Endodermal cell (in vitro differentiated cells): ENCODE data around the gene ADIPOR1. TPM values are rescaled to one million over a fixed set of nuclear protein-coding genes. Genes with fewer than 3 reads are reported as not detected.

ENCODE experiments used
- DNase-seq: peaks from one replicate; pipeline ENCODE4 v3.0.0-alpha.2; 2017
- H3K27ac ChIP-seq: 2 replicates; pipeline ENCODE4 v1.5.1; 2013; ENCODE audit warnings: mild to moderate bottlenecking, low read depth, low read length, moderate library complexity
- H3K27me3 ChIP-seq: 2 replicates; pipeline ENCODE4 v1.6.1; 2013; ENCODE audit warnings: mild to moderate bottlenecking, low read length, moderate library complexity; ENCODE audit not compliant: insufficient read depth, control insufficient read depth, poor library complexity, severe bottlenecking
- H3K36me3 ChIP-seq: 2 replicates; pipeline ENCODE4 v1.7.0; 2013; ENCODE audit warnings: mild to moderate bottlenecking, low read length, moderate library complexity; ENCODE audit not compliant: control insufficient read depth, insufficient read depth
- H3K4me1 ChIP-seq: one replicate; pipeline ENCODE4 v1.7.0; 2013; ENCODE audit warnings: low read length; ENCODE audit not compliant: control insufficient read depth, insufficient read depth
- H3K4me3 ChIP-seq: 2 replicates; pipeline ENCODE4 v1.5.1; 2013; ENCODE audit warnings: mild to moderate bottlenecking, low read length, moderate library complexity
- H3K9ac ChIP-seq: 2 replicates; pipeline ENCODE4 v1.6.1; 2013; ENCODE audit warnings: mild to moderate bottlenecking, low read length, moderate library complexity; ENCODE audit not compliant: poor library complexity, severe bottlenecking; ENCODE audit errors: extremely low read depth
- H3K9me3 ChIP-seq: 2 replicates; pipeline ENCODE4 v1.6.1; 2013; ENCODE audit warnings: mild to moderate bottlenecking, low read length, moderate library complexity; ENCODE audit not compliant: control insufficient read depth
- H3K27ac Mint-ChIP-seq: 2 replicates; pipeline ENCODE4 v1.8.0; 2020; ENCODE audit warnings: mixed read lengths
- H3K27me3 Mint-ChIP-seq: 2 replicates; pipeline ENCODE4 v1.8.0; 2021; ENCODE audit warnings: mild to moderate bottlenecking, mixed read lengths; ENCODE audit not compliant: insufficient read depth
- H3K36me3 Mint-ChIP-seq: 2 replicates; pipeline ENCODE4 v1.8.0; 2020; ENCODE audit warnings: low read depth, mixed read lengths
- H3K4me1 Mint-ChIP-seq: 2 replicates; pipeline ENCODE4 v1.8.0; 2020; ENCODE audit warnings: mixed read lengths
- H3K4me3 Mint-ChIP-seq: 2 replicates; pipeline ENCODE4 v1.8.0; 2020; ENCODE audit warnings: mild to moderate bottlenecking, moderate library complexity, mixed read lengths
- H3K9me3 Mint-ChIP-seq: 2 replicates; pipeline ENCODE4 v1.8.0; 2020; ENCODE audit warnings: mild to moderate bottlenecking, mixed read lengths
- CTCF ChIP-seq: fragments of 200-600 bp; sonication (generic); conservative IDR thresholded peaks from 2 replicates; pipeline ENCODE4 v1.5.0; 2021; ENCODE audit warnings: antibody characterized with exemption, mild to moderate bottlenecking
- WGBS, 2 experiments: methylation state at CpG; one replicate each; pipeline versions ENCODE4 v1.1.5 to v1.1.7; 2013; ENCODE audit warnings: missing lambda C conversion rate in 2 of 2, mixed read lengths in 1 of 2; ENCODE audit not compliant: insufficient coverage in 1 of 2, insufficient read length in 1 of 2; 5-methylcytosine and 5-hydroxymethylcytosine counted together
- total RNA-seq, 2 donors: library from RNA; stranded (reverse); fragmentation: NEBNext Ultra II Directional in 1 of 2; extraction: Animal tissue kit (Norgen Biotek cat#: 25700) in 1 of 2; gene quantifications; 2 replicates in 1 of 2; 3 replicates in 1 of 2; pipeline ENCODE4 v1.2.1, GENCODE V29; 2021

ADIPOR1 gene
- total RNA-seq, 2 donors from 2014 or later = 68.1 to 79.7 TPM

- no peaks in the 10 kb centered on the region for H3K9me3 ChIP-seq
- no peak for TF ChIP-seq CTCF
- DNase-seq = no peak
- no peak overlapping the region for H3K27ac Mint-ChIP-seq
- no peak overlapping the region for H3K4me3 Mint-ChIP-seq
- no peak overlapping the region for H3K27ac ChIP-seq
- H3K9ac ChIP-seq = no peak overlapping the region
- peaks cover 12% of the 10 kb centered on the region for H3K36me3 Mint-ChIP-seq
- peaks cover 40% of the 10 kb centered on the region for H3K4me1 Mint-ChIP-seq
- H3K4me1 ChIP-seq = peaks cover 19% of the 10 kb centered on the region
- H3K9me3 Mint-ChIP-seq = no peaks in the 10 kb centered on the region
- H3K4me3 ChIP-seq = no peak overlapping the region
- H3K36me3 ChIP-seq = peaks cover 33% of the 10 kb centered on the region
- WGBS, 2 experiments = 94% methylated on average over 2 to 5 of the region's 5 CpGs
- no peaks in the 10 kb centered on the region for H3K27me3 Mint-ChIP-seq
- H3K27me3 ChIP-seq = no peaks in the 10 kb centered on the region
These were observed 3.2 kb upstream of the ADIPOR1 start for GRCh38 chr1:202961220-202961880.

- no peaks in the 10 kb centered on the region for H3K27me3 ChIP-seq
- WGBS, 2 experiments = 63 to 73% methylated on average over 1 of the region's 1 CpG
- no peak for TF ChIP-seq CTCF
- no peak overlapping the region for H3K9ac ChIP-seq
- H3K4me3 ChIP-seq = peak overlapping the region; percentile 87
- H3K36me3 ChIP-seq = peaks cover 32% of the 10 kb centered on the region
- H3K27ac ChIP-seq = no peak overlapping the region
- Mint-ChIP-seq H3K4me3 (peak overlapping the region; percentile 66), H3K4me1 (peaks cover 22% of the 10 kb centered on the region), H3K27me3 (no peaks in the 10 kb centered on the region), H3K27ac (no peak overlapping the region), H3K9me3 (no peaks in the 10 kb centered on the region), H3K36me3 (peaks cover 11% of the 10 kb centered on the region)
- peaks cover 5% of the 10 kb centered on the region for H3K4me1 ChIP-seq
- DNase-seq = no peak
- H3K9me3 ChIP-seq = no peaks in the 10 kb centered on the region
These were observed 1.1 kb upstream of the ADIPOR1 start for GRCh38 chr1:202959276-202959620.

- Histone ChIP-seq H3K27me3 (no peaks in the 10 kb centered on the region), H3K9me3 (no peaks in the 10 kb centered on the region), H3K9ac (no peak overlapping the region), H3K4me3 (peak overlapping the region; percentile 87), H3K27ac (no peak overlapping the region), H3K36me3 (peaks cover 31% of the 10 kb centered on the region), H3K4me1 (peaks cover 5% of the 10 kb centered on the region)
- Mint-ChIP-seq H3K27me3 (no peaks in the 10 kb centered on the region), H3K4me1 (peaks cover 21% of the 10 kb centered on the region), H3K4me3 (peak overlapping the region; percentile 66), H3K9me3 (no peaks in the 10 kb centered on the region), H3K36me3 (peaks cover 12% of the 10 kb centered on the region), H3K27ac (peak overlapping the region; percentile 89)
- no peak for DNase-seq
- WGBS, 2 experiments = 7 to 11% methylated on average over 7 to 10 of the region's 10 CpGs
- TF ChIP-seq CTCF = no peak
These were observed 598 bp upstream of the ADIPOR1 start for GRCh38 chr1:202958544-202959275.
